KG1 (cell line): ENCODE data around the gene SERPINA1.

Experiments
- DNase-seq: peaks from one replicate; lab custom pipeline; 2025; lab: John Stamatoyannopoulos, UW

SERPINA1 gene

GRCh38 chr14:94397289-94398181, 9.1 kb upstream of the SERPINA1 start:
- DNase-seq, result no peak

DNA sequence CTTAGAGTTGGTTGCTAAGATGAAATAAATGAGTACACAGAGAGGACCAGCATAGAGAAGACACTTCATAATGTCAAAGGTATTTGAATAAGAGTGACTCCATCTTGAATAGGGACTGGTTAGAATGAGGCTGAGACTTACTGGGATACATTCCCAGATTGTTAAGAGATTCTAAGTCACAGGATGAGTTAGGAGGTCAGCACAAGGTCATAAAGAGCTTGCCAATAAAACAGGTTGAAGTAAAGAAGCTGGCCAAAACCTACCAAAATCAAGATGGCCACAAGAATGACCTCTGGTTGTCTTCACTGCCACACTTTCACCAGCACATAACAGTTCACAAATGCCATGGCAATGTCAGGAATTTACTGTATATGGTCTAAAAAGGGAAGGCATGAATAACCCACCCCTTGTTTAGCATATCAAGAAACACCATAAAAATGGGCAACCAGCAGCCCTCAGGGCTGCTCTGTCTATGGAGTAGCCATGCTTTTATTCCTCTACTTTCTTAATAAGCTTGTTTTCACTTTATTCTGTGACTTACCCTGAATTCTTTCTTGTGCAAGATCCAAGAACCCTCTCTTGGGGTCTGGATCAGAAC, 8.3 kb upstream of the SERPINA1 start:
- no peak for DNase-seq

DNA sequence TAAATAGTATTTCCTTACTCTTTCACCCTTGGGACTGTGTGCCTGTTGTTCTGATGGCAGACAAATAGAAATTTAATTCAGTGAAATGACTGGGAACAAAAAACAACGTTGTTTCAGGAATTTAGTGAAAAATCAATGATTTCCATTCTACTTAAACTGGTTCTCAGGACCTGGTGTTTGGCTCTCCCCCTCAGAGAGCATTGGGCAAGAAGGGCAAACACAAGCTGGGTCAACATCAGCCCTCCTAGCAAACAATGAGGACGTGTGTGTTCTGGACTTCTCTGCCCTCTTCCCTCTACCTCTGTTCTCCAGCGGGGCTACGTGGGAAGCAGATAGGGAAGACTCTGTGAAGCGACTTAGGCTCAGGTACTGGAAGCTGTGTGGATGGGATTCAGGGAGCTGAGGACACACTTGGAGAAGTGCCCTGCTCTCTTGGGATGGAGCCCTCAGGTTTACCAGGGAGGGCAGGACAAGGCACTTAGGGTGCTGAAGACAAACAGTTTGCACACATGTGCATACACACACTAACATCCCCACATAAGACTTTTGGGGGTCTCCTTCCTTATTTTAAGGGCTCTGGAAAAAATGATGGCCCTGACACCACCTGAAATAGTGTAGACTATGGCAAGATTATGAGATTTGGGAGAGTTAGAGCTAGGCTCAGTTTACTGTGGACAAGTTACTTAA, 7.6 kb upstream of the SERPINA1 start:
- no peak for DNase-seq

- no peak for DNase-seq
These were observed 7.0 kb upstream of the SERPINA1 start for GRCh38 chr14:94395282-94395887.

- DNase-seq, result peak; percentile 15
These were observed 6.3 kb upstream of the SERPINA1 start for GRCh38 chr14:94394581-94395207.

DNA sequence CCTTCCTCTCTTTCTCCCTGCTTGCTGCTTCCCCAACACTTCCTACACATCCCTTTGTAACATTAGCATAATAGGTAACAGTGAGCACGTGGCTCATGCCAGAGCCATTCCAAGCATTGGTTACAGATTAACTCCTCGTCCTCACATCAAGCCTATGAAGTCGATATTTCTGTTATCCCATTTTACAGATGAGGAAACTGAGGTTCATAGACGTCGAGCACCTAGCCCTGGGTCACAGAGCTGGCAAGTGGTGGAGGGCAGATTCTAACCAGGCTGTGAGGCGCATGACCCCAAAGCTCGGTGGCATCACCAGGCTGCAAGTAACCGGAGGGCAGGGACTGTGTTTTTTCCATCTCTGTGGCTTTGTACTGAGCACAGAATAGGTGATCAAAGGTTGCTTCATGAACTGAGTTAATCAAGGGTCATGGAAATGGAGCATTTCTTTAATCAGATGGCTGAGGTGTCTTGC, 5.7 kb upstream of the SERPINA1 start:
- DNase-seq, result no peak

GRCh38 chr14:94393474-94393873, 5.1 kb upstream of the SERPINA1 start:
- no peak for DNase-seq

GRCh38 chr14:94392510-94392935, 4.1 kb upstream of the SERPINA1 start:
- DNase-seq, result no peak

DNA sequence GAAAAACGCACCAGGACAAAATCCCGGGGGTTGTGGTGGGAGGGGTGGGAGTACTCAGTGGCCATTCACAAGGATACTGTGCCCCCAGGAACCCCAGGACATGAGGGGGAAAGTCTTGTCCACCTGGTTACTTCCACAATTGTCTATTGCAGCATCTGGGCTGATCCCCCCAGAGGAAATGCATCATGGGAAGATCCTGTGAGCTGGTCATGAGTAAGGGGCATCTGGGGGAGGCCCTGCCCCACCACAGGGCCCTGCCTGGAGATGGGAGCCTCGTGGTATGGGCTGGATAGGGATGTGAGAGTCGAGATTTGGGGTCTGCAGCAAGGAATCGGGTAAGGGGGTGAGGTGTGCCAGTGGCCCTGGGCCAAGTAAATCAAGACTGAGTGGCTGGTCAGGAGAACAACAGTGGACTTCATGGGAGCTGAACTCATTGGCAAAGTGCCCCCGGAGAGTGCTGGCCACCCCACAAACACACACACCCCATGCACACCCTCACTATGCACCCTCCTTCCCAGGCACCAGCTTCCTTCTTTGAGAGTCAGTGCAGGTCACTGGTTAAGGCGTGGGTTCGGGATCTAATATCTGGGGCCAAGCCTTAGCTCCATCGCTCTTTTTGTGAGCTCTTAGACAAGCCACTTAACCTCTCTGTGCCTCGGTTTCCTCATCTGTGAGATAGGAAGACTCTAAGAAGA, 3.0 kb upstream of the SERPINA1 start:
- DNase-seq, result no peak

DNA sequence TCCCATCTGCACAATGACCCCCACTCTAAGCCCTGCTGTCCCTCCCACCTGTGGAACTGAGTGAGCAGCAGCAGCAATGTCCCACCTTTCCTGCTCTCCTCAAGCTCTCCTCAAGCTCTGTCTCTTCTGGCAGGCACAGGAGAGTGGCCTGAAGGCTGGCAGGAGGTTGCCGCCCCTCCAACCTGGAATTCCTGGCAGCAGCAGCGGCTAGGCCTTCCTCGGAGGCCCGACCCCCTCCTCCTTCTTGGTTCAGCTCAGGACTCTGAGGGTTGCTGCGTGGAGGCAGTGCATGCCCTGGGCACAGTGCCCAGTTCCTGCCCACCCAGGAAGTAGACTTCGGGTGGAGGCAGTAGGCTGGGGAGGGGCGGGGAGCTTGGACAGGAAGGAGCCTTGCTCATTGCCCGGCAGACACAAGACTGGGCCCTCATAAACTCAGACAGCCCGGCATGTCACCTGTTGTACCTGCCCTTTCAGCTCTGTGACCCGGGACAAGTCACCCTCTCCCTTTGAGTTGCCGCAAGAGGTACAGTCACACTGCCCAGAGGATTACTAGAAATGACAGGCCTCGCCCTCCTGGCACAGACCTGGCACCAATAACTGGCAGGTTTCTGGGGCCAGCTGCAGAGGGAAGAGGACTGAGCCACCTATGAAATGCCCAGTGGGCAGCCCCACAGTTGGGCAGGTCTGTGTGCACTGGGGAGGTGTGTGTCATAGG, 2.1 kb upstream of the SERPINA1 start:
- DNase-seq, result no peak

- no peak for DNase-seq
These were observed 1.4 kb upstream of the SERPINA1 start for GRCh38 chr14:94389731-94390371.

GRCh38 chr14:94389104-94389469, 685 bp upstream of the SERPINA1 start:
- DNase-seq, result no peak

DNA sequence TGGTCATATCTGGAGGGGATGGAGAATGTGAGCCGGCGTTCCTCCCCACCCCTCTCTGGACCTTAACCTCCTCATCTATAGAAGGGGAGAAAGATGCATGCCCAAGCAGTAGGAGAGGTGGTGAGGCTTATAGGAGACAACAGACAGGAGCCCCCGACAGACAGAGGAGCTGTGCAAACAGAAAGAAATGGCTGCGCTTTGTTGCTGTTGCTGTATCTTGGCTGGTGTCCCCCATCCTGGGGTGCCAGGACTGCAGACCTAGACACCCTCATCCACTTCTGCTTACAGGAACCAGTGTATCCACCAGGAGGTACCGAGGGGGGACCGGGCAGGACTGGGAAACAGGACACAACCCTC, 397 bp downstream of the SERPINA1 start:
- DNase-seq, result no peak

DNA sequence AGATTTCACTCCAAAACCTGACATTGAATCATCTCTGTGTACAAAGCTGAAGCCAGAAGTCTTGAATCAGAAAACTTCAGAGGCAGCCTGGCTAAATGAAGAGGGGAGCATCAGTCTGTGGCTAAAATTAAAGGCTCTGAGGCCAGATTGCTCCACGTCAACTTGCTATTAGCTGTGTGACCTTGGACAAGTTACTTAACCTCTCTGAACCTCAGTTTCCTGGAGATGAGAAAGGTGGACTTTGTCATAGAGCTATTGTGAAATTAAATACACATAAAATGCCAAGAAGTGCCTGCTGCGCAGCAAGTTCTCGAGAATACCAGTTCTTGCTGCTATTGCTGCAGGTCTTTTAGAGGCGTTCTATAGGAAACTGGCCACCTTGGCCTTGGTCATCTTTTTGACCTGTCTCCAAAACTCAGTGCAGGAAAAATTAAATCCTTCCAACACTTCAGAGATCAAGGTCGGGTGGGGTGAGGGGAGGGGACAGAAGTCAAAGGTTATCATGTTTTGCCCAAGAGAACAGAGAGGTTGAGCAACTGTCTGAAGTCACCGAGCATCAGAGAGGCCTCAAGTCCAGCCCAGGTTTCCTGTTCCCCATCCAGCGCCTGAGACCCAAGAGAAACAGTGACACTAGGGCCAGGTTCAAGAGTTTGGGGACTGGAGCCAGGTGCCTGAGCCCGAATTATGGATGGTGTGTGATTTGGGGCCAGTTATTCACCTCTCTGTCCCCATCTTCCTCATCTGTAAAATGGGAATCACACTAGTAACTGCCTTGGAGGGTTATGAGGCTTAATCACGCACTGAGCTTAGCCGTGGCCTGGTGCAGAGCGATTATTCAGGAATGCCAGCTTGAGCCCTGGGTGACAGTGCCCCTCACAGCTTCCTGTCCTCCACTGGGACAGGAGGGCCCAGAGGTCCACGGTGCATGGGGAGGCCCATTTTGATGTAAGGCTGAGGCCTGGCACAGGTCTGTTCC, 1.1 kb downstream of the SERPINA1 start:
- DNase-seq, result no peak

DNA sequence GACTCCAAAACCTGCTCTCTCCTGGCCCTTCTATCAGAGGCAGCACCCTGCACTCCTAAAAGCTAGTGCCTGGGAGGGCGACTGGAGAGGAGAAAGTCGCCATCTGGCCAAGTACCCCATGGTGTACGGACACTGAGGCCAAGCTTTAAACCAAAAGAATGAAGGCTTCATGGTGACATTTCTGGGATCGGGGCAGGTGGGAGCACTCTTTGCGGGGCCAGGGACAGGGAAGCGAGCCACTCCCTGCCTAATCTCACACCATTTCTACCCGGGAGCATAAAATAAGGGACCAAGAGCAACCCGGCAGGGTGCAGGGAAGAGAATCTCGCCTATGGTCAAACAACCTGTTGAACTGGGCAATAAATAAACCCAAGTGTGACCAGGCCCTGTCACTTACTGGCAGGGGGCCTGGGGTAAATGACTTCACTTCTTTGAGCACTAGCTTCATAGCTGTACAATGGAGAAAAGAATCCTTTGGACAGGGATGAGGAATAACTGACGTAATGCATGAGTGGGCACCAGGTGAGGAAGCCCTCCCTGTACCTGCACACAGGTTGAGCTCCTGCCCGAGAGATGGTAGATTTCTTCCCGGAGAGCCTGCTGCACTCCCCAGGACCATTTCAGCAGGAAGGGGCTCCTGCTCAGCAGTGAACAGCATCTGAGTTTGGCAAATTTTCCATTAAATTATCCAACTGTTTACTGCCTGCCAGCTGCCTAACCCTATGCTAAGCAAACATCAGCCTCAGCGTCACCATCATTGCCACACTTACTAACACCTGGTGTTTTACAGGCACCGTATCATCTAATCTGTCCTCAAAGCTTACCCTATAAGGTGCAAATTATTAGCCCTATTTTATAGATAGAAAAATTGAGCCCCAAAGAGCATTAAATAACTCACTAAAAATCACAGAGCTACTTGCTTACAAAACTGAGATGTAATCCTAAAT, 2.0 kb downstream of the SERPINA1 start:
- no peak for DNase-seq

GRCh38 chr14:94385553-94386057, 2.8 kb downstream of the SERPINA1 start:
- DNase-seq, result no peak

DNA sequence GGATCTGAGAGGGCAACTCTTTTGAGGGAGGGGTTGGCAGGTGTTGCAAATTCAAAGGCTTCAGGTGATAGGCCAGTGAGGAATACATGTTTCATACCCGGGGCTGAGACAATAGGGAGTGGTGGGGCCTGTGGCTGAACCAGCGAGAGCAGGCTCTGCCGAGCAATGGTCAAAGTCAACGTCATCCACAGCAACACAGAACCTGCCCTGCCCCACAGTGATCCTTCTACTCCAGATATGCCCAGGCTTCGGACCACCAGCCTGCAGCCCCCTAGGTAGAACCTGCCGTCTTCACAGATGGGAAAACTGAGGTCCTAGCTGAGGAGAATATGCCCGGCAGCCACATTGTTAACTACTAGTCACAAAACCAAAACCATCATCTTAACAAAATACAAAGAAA, 4.1 kb downstream of the SERPINA1 start:
- no peak for DNase-seq

GRCh38 chr14:94383777-94384176, 4.6 kb downstream of the SERPINA1 start:
- no peak for DNase-seq
